Heart right ventricle (tissue), 16 donors: ENCODE data around the gene ZNF385D. TPM values are rescaled to one million over a fixed set of nuclear protein-coding genes. Genes with fewer than 3 reads are reported as not detected.

Source experiments
- ATAC-seq, 8 donors: fragments of 200-7000 bp; cut with Tn5 transposase; one replicate each; pipeline ENCODE4 v1.9.1; 2020; ENCODE audit warnings: mild to moderate bottlenecking in 8 of 8, moderate library complexity in 8 of 8, moderate number of reproducible peaks in 1 of 8
- DNase-seq, 2 donors: peaks; one replicate each; pipeline ENCODE4 v3.0.0-alpha.2; 2020
- H3K27ac ChIP-seq, 10 donors: fragments of 200-600 bp; sonication (generic) in 2 of 10; one replicate each; pipeline versions ENCODE4 v1.5.0 to v1.8.0; 2020 to 2022; ENCODE audit warnings: mild to moderate bottlenecking in 3 of 10
- H3K27me3 ChIP-seq, 7 donors: fragments of 200-600 bp; one replicate each; pipeline ENCODE4 v1.8.0; 2021 to 2022; ENCODE audit warnings: mild to moderate bottlenecking in 2 of 7
- H3K36me3 ChIP-seq, 9 donors: fragments of 200-600 bp; sonication (generic) in 1 of 9; one replicate each; pipeline versions ENCODE4 v1.5.0 to v1.8.0; 2020 to 2022; ENCODE audit warnings: mild to moderate bottlenecking in 2 of 9
- H3K4me1 ChIP-seq, 9 donors: fragments of 200-600 bp; sonication (generic) in 1 of 9; one replicate each; pipeline versions ENCODE4 v1.5.0 to v1.8.0; 2020 to 2022; ENCODE audit warnings: mild to moderate bottlenecking in 4 of 9
- H3K4me3 ChIP-seq, 10 donors: fragments of 200-600 bp; sonication (generic) in 2 of 10; one replicate each; pipeline versions ENCODE4 v1.5.0 to v1.8.0; 2020 to 2022; ENCODE audit warnings: mild to moderate bottlenecking in 7 of 10, moderate library complexity in 2 of 10
- H3K9me3 ChIP-seq, 11 donors: fragments of 200-600 bp in 10 of 11; sonication (generic) in 2 of 11; one replicate each; pipeline versions ENCODE4 v1.5.0 to v1.8.0; 2013 to 2022; ENCODE audit warnings: mild to moderate bottlenecking in 2 of 11, control low read depth in 1 of 11, moderate library complexity in 1 of 11
- WGBS, 2 donors: extraction: QIAGEN DNeasy Blood & Tissue Kit; methylation state at CpG; one replicate each; pipeline ENCODE4 v1.1.7; 2013; ENCODE audit warnings: inconsistent platforms in 1 of 2; 5-methylcytosine and 5-hydroxymethylcytosine counted together
- intact Hi-C, 10 donors: fragments of 100-400 bp; cut with DNase I; formaldehyde crosslinking; loops; one replicate each; pipeline versions ENCODE4 v1.11.1 to v1.14.2; 2022
- polyA plus RNA-seq, 2 donors: library from polyadenylated mRNA; stranded (reverse); fragments of 200-250 nt; gene quantifications; one replicate each; pipeline ENCODE4 v1.2.3, GENCODE V29; 2013
- total RNA-seq, 10 donors: library from RNA; stranded (reverse); fragmentation: NEBNext Ultra II Directional in 3 of 10; extraction: Animal tissue kit (Norgen Biotek cat#: 25700) in 3 of 10; gene quantifications; one replicate each; pipeline versions ENCODE4 v1.2.1 to v1.2.4, GENCODE V29; 2021 to 2023
- TF ChIP-seq, protein P1 (sequence below), 9 donors: fragments of 200-600 bp; sonication (generic) in 2 of 9; IDR thresholded peaks; one replicate each; pipeline versions ENCODE4 v1.5.0 to v1.8.0; 2021 to 2022; ENCODE audit warnings: antibody characterized with exemption in 9 of 9, mild to moderate bottlenecking in 5 of 9, moderate library complexity in 1 of 9
- donor health status: Arrhythmogenic right ventricular cardiomyopathy.
- donor health status: ischemic (EF 13 %, LVEDD 7.1; RV severe dilation, severe dysfunction).
- donor health status: healthy with polysubstance abuse.
- donor health status: DM: no; HTN: yes; CAD: no.
- donor health status: DM: no; HTN: no; CAD: no.
- donor health status: ischemic (EF 25% LVEDD 6.9; RV normal size, moderate dysfunction).
- donor health status: ischemic (EF 25% LVEDD 5.7; RV mildly dilated, moderate dysfunction).
- donor health status: healthy.
- donor health status: DM: yes; HTN: yes; CAD: no.
- donor health status: Ischemic cardiomyopathy.
- donor health status: ischemic (EF 35%, LVEDD 5.7; RV mildly dilated, moderate dysfunction).
- donor health status: nonischemic (EF 11% LVEDD 7.7; RV severe dilation, severe dysfunction).
- donor health status: DM: yes; HTN: yes; CAD: no.
- donor health status: PGD.
- donor health status: ischemic (EF 29% LVEDD 5.4; RV normal size, mild dysfunction).
- donor health status: nonischemic (EF 23%, LVEDD 6.1; RV moderate dilation, normal function).

ZNF385D gene
- total and polyA plus RNA-seq, 12 donors, result 3.0 to 24.9 (median 7.2) TPM

DNA sequence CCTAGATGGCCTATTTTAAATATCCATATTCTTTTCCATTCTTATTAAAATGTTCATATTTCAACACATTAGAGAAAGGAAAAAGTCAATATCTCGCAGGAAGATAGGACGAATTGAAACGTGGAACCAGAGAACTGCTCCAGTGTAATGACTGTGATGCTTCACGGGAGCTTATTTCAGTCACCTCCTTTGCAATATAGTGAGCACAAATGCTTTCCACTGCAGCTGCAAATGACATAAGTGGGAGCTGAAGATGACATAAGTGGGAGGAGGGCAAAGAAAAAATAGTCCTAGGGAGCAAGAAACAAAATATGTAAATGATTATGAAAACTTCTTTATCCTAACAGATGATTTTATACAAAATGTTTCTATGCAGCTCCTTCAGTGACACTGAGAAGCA is 324.1 kb downstream of the ZNF385D start:
- Histone ChIP-seq H3K27ac (no peak overlapping the region), H3K4me1 (peaks cover 0 to 11% (median 0%) of the 10 kb centered on the region in 9 donors), H3K9me3 (no peaks in the 10 kb centered on the region), H3K4me3 (no peak overlapping the region), H3K27me3 (no peaks in the 10 kb centered on the region), H3K36me3 (peaks cover 0 to 3% (median 0%) of the 10 kb centered on the region in 9 donors)
- no peak for ATAC-seq
- intact Hi-C loops, result no loop called here
- TF ChIP-seq, protein P1, sequence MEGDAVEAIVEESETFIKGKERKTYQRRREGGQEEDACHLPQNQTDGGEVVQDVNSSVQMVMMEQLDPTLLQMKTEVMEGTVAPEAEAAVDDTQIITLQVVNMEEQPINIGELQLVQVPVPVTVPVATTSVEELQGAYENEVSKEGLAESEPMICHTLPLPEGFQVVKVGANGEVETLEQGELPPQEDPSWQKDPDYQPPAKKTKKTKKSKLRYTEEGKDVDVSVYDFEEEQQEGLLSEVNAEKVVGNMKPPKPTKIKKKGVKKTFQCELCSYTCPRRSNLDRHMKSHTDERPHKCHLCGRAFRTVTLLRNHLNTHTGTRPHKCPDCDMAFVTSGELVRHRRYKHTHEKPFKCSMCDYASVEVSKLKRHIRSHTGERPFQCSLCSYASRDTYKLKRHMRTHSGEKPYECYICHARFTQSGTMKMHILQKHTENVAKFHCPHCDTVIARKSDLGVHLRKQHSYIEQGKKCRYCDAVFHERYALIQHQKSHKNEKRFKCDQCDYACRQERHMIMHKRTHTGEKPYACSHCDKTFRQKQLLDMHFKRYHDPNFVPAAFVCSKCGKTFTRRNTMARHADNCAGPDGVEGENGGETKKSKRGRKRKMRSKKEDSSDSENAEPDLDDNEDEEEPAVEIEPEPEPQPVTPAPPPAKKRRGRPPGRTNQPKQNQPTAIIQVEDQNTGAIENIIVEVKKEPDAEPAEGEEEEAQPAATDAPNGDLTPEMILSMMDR (IDR thresholded peaks at IDR 0.05), result no peak
- no peak for DNase-seq
- 78 to 81% methylated on average over 4 of the region's 4 CpGs for WGBS, 2 donors

DNA sequence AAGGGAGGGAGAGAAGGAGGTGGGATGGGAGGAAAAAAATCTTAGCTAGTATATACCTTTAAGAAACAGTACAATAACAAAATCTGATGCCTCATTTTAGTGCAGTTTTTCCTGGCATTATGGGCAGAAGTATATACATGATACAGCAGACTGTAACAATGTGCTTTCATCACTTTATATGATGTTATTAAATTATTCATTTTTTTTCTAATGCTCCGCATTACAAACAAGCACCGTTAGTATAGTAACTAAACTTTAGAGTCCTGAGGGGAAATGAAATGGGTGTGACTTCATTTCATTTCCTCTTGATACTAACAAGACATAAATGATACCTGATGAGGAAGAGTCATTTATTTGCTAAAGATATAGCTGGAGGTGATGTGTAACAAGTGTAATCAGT is 325.3 kb downstream of the ZNF385D start:
- no peak overlapping the region for H3K4me3 ChIP-seq
- WGBS, 2 donors, result 64 to 68% methylated on average over 2 of the region's 2 CpGs
- TF ChIP-seq, protein P1 (IDR thresholded peaks at IDR 0.05), result no peak
- DNase-seq (no peak), ATAC-seq (no peak)
- H3K27ac ChIP-seq, result no peak overlapping the region
- H3K36me3 ChIP-seq, result peaks cover 0 to 8% (median 0%) of the 10 kb centered on the region in 9 donors
- intact Hi-C loops, result no loop called here
- peaks cover 0 to 11% (median 0%) of the 10 kb centered on the region in 9 donors for H3K4me1 ChIP-seq
- no peaks in the 10 kb centered on the region for H3K9me3 ChIP-seq
- no peaks in the 10 kb centered on the region for H3K27me3 ChIP-seq

DNA sequence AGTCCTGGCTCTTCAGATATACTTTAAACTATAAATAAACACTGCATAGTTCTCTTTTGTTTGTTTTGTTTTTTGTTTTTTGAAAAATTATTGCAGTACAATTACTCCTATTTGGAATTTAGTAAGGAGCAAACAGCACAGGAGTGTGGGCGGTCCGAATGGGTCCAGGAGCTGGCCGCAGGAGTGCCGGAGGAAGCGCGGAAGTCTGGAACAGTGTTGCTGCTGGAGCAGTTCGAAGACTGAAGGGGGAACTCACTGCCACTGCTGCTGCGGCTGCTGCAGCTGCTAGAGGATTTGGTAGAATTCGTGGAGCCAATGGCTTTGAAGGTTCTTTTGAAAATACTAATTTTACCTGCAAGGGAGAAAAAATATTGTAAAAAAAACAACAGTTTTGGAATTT is 329.9 kb downstream of the ZNF385D start:
- no peaks in the 10 kb centered on the region for H3K27me3 ChIP-seq
- ATAC-seq (no peak), DNase-seq (no peak)
- no peak overlapping the region for H3K27ac ChIP-seq
- peaks cover 0 to 12% (median 0%) of the 10 kb centered on the region in 9 donors for H3K36me3 ChIP-seq
- H3K4me3 ChIP-seq, result no peak overlapping the region
- intact Hi-C loops, result no loop called here
- H3K4me1 ChIP-seq, result peaks cover 0 to 9% (median 0%) of the 10 kb centered on the region in 9 donors
- WGBS, 2 donors, result 74 to 75% methylated on average over 9 of the region's 9 CpGs
- no peaks in the 10 kb centered on the region for H3K9me3 ChIP-seq
- TF ChIP-seq, protein P1 (IDR thresholded peaks at IDR 0.05), result no peak

DNA sequence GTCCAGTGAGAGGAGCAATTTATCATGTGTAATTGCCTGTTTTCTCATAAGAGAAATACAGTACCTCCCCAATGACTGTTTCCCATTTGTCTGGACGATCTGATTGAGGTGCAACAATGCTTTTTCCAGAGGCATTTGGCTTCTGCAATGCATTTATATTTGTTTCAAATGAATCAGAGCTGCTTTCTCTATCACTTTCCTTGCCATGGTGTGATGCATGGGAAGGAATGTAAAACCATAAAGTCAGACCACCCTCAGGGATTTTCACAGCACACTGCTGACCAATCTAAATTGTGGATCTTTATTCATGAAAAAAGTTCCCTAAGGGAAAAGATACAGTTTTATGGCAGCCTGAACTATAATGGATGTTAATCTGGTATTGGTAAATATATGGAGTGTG is 333.0 kb downstream of the ZNF385D start:
- intact Hi-C loops, result no loop called here
- WGBS, 2 donors, result 65 to 71% methylated on average over 1 of the region's 1 CpG
- no peak overlapping the region for H3K27ac ChIP-seq
- no peak for ATAC-seq
- DNase-seq, result no peak
- H3K27me3 ChIP-seq, result no peaks in the 10 kb centered on the region
- H3K36me3 ChIP-seq, result peaks cover 0 to 12% (median 0%) of the 10 kb centered on the region in 9 donors
- H3K4me1 ChIP-seq, result peaks cover 0 to 5% (median 0%) of the 10 kb centered on the region in 9 donors
- TF ChIP-seq, protein P1 (IDR thresholded peaks at IDR 0.05), result no peak
- no peaks in the 10 kb centered on the region for H3K9me3 ChIP-seq
- no peak overlapping the region for H3K4me3 ChIP-seq
